Transverse colon (tissue), 4 donors: Measurements from ENCODE around the gene TAL2. TPM values are rescaled to one million over a fixed set of nuclear protein-coding genes. Genes with fewer than 3 reads are reported as not detected.

ENCODE experiments used
- DNase-seq: peaks from one replicate; pipeline ENCODE4 v3.0.0-alpha.2; 2019
- H3K27ac ChIP-seq, 4 donors: fragments of 200-600 bp; sonication (generic); 2 replicates each; pipeline ENCODE4 v1.5.1; 2016 to 2018; ENCODE audit warnings: inconsistent platforms in 4 of 4
- H3K27me3 ChIP-seq: fragments of 200-600 bp; sonication (generic); 2 replicates; pipeline ENCODE4 v1.5.1; 2017; ENCODE audit warnings: inconsistent platforms
- H3K36me3 ChIP-seq, 4 donors: fragments of 200-600 bp; sonication (generic); 2 replicates each; pipeline ENCODE4 v1.5.1; 2017 to 2019; ENCODE audit warnings: inconsistent platforms in 4 of 4
- H3K4me1 ChIP-seq, 4 donors: fragments of 200-600 bp; sonication (generic); 2 replicates each; pipeline ENCODE4 v1.5.1; 2017 to 2020; ENCODE audit warnings: inconsistent platforms in 4 of 4
- H3K4me3 ChIP-seq, 4 donors: fragments of 200-600 bp; sonication (generic); 1 replicate in 1 of 4; 2 replicates in 3 of 4; pipeline versions ENCODE4 v1.5.1 to v1.6.1; 2017 to 2019; ENCODE audit warnings: inconsistent platforms in 4 of 4
- H3K9me3 ChIP-seq, 2 donors: fragments of 200-600 bp; sonication (generic); 2 replicates each; pipeline ENCODE4 v1.5.1; 2017 to 2019; ENCODE audit warnings: inconsistent platforms in 2 of 2
- CTCF ChIP-seq, 5 experiments: fragments of 200-600 bp in 3 of 5; fragments of 450-650 bp in 2 of 5; sonication (generic) in 3 of 5; IDR thresholded peaks; 1 replicate in 2 of 5; 2 replicates in 3 of 5; pipeline ENCODE4 v1.5.1; 2016 to 2017; ENCODE audit warnings: antibody characterized with exemption in 5 of 5, inconsistent platforms in 3 of 5, mild to moderate bottlenecking in 2 of 5, moderate library complexity in 1 of 5
- EP300 ChIP-seq: sonication (generic); formaldehyde crosslinking; IDR thresholded peaks from one replicate; pipeline ENCODE4 v1.6.1; 2017; ENCODE audit warnings: antibody characterized with exemption, low read depth
- POLR2A ChIP-seq: fragments of 450-650 bp; IDR thresholded peaks from one replicate; pipeline ENCODE4 v1.6.1; 2016; ENCODE audit warnings: antibody characterized with exemption, mild to moderate bottlenecking, moderate library complexity
- POLR2AphosphoS5 ChIP-seq, 3 donors: sonication (generic); formaldehyde crosslinking; IDR thresholded peaks; one replicate each; pipeline ENCODE4 v1.6.1; 2016; ENCODE audit warnings: antibody characterized with exemption in 3 of 3
- WGBS, 2 donors: methylation state at CpG; one replicate each; pipeline ENCODE4 v1.1.5; 2018; ENCODE audit warnings: low coverage in 1 of 2; 5-methylcytosine and 5-hydroxymethylcytosine counted together
- in situ Hi-C, 4 donors: fragments of 200-750 bp; cut with MboI; loops; one replicate each; pipeline versions ENCODE4 v1.15.0 to v1.15.1; 2017; ENCODE audit warnings: low sequenced_read_pairs in 3 of 4, low pct_ligation_motif_present in 1 of 4, low pct_unique_long_range_greater_than_20kb in 1 of 4
- intact Hi-C: fragments of 100-400 bp; cut with DNase I; formaldehyde crosslinking; loops from one replicate; pipeline ENCODE4 v1.15.1; 2023; ENCODE audit warnings: low total_unique reads
- total RNA-seq, 4 donors: library from RNA; depleted of rRNA; stranded (reverse); fragments of >200 nt; gene quantifications; one replicate each; pipeline ENCODE4 v1.1.0, GENCODE V29; 2016

TAL2 gene
- total RNA-seq, 4 donors from 2014 or later: not detected

GRCh38 chr9:105643795-105644194 is 18.5 kb upstream of the TAL2 start:
- Histone ChIP-seq H3K36me3 (peaks cover 0 to 4% (median 0%) of the 10 kb centered on the region in 4 donors), H3K4me3 (no peak overlapping the region), H3K27ac (no peak overlapping the region), H3K9me3 (peaks cover 0 to 10% of the 10 kb centered on the region in 2 donors), H3K27me3 (no peaks in the 10 kb centered on the region), H3K4me1 (no peaks in the 10 kb centered on the region)
- intact Hi-C loops (no loop called here), in situ Hi-C loops (no loop called here)
- no peak for DNase-seq
- TF ChIP-seq CTCF (IDR thresholded peaks at IDR 0.05) (no peak), EP300 (no peak), POLR2A (no peak), POLR2AphosphoS5 (IDR thresholded peaks at IDR 0.05) (no peak)

- Histone ChIP-seq H3K4me1 (no peaks in the 10 kb centered on the region), H3K4me3 (no peak overlapping the region), H3K36me3 (no peaks in the 10 kb centered on the region), H3K27me3 (no peaks in the 10 kb centered on the region), H3K27ac (no peak overlapping the region), H3K9me3 (peaks cover 0 to 4% of the 10 kb centered on the region in 2 donors)
- intact Hi-C loops: no loop called here
- in situ Hi-C loops: no loop called here
- 89 to 100% methylated on average over 2 to 7 of the region's 7 CpGs for whole genome bisulfite sequencing, 2 donors
- TF ChIP-seq POLR2AphosphoS5 (IDR thresholded peaks at IDR 0.05): no peak
- TF ChIP-seq POLR2A: no peak
- no peak for TF ChIP-seq EP300
- no peak for TF ChIP-seq CTCF (IDR thresholded peaks at IDR 0.05)
- DNase-seq: no peak
These were observed 15.2 kb upstream of the TAL2 start for GRCh38 chr9:105646879-105647594.

- H3K27ac ChIP-seq: no peak overlapping the region
- no peaks in the 10 kb centered on the region for H3K27me3 ChIP-seq
- H3K4me1 ChIP-seq: no peaks in the 10 kb centered on the region
- WGBS, 2 donors: 83 to 90% methylated on average over 5 to 12 of the region's 12 CpGs
- DNase-seq: no peak
- no peaks in the 10 kb centered on the region for H3K36me3 ChIP-seq
- intact Hi-C loops: no loop called here
- no peak overlapping the region for H3K4me3 ChIP-seq
- TF ChIP-seq EP300 (no peak), CTCF (IDR thresholded peaks at IDR 0.05) (no peak), POLR2AphosphoS5 (IDR thresholded peaks at IDR 0.05) (no peak), POLR2A (no peak)
- H3K9me3 ChIP-seq: no peaks in the 10 kb centered on the region
- in situ Hi-C loops: no loop called here
These were observed 14.5 kb upstream of the TAL2 start for GRCh38 chr9:105647595-105648349.

GRCh38 chr9:105651806-105652205 is 10.5 kb upstream of the TAL2 start:
- in situ Hi-C loops: no loop called here
- H3K9me3 ChIP-seq: no peaks in the 10 kb centered on the region
- WGBS, 2 donors: 71% methylated on average over 4 of the region's 4 CpGs; no CpG with 5 or more reads in 1 of the 2 donors
- no peak for DNase-seq
- H3K4me3 ChIP-seq: no peak overlapping the region
- TF ChIP-seq CTCF (IDR thresholded peaks at IDR 0.05): no peak
- H3K4me1 ChIP-seq: peaks cover 0 to 11% (median 8%) of the 10 kb centered on the region in 4 donors
- H3K27me3 ChIP-seq: peaks cover 20% of the 10 kb centered on the region
- no peaks in the 10 kb centered on the region for H3K36me3 ChIP-seq
- intact Hi-C loops: no loop called here
- no peak overlapping the region for H3K27ac ChIP-seq
